Immature natural killer cell (primary cell): Measurements from ENCODE around the gene C20orf173. TPM values are rescaled to one million over a fixed set of nuclear protein-coding genes. Genes with fewer than 3 reads are reported as not detected.
"Not testable (repeated sequence)": the region's sequence is repeated elsewhere in the genome, so short reads cannot be mapped to it uniquely, and the experiment has no call there.

ENCODE experiments used
- DNase-seq, 3 donors: peaks; one replicate each; pipeline ENCODE4 v3.0.0; 2022; ENCODE audit warnings: mixed read lengths in 1 of 3
- H3K27ac Mint-ChIP-seq, 6 donors: one replicate each; pipeline ENCODE4 v1.8.0; 2020; ENCODE audit warnings: mixed read lengths in 6 of 6, mild to moderate bottlenecking in 5 of 6, inconsistent platforms in 4 of 6, moderate library complexity in 3 of 6
- H3K27me3 Mint-ChIP-seq, 3 donors: one replicate each; pipeline ENCODE4 v1.8.0; 2020 to 2021; ENCODE audit warnings: low read depth in 3 of 3, mild to moderate bottlenecking in 3 of 3, mixed read lengths in 3 of 3, moderate library complexity in 3 of 3, inconsistent platforms in 1 of 3
- H3K36me3 Mint-ChIP-seq, 3 donors: one replicate each; pipeline ENCODE4 v1.8.0; 2020; ENCODE audit warnings: mixed read lengths in 3 of 3, inconsistent platforms in 2 of 3, mild to moderate bottlenecking in 2 of 3
- H3K4me1 Mint-ChIP-seq, 2 donors: one replicate each; pipeline ENCODE4 v1.8.0; 2020; ENCODE audit warnings: inconsistent platforms in 2 of 2, mild to moderate bottlenecking in 2 of 2, mixed read lengths in 2 of 2, moderate library complexity in 1 of 2
- H3K4me3 Mint-ChIP-seq, 5 donors: one replicate each; pipeline ENCODE4 v1.8.0; 2020; ENCODE audit warnings: mild to moderate bottlenecking in 5 of 5, mixed read lengths in 5 of 5, inconsistent platforms in 3 of 5, moderate library complexity in 3 of 5
- H3K9me3 Mint-ChIP-seq, 6 donors: one replicate each; pipeline ENCODE4 v1.8.0; 2020; ENCODE audit warnings: mild to moderate bottlenecking in 6 of 6, mixed read lengths in 6 of 6, inconsistent platforms in 4 of 6, moderate library complexity in 3 of 6
- polyA plus RNA-seq, 3 donors: library from polyadenylated mRNA; unstranded; fragments of 300-500 nt; fragmentation: Illumina TruSeq; gene quantifications; one replicate each; pipeline ENCODE4 v1.2.3, GENCODE V29; 2021

The C20orf173 gene
- polyA plus RNA-seq, 3 donors from 2014 or later: not detected

GRCh38 chr20:35560105-35560511, 30.7 kb upstream of the C20orf173 start:
- Mint-ChIP-seq H3K4me1 (no peaks in the 10 kb centered on the region), H3K4me3 (no peak overlapping the region), H3K27ac (no peak overlapping the region), H3K36me3 (peaks cover 4 to 17% (median 4%) of the 10 kb centered on the region in 3 donors), H3K27me3 (peaks cover 0 to 2% (median 2%) of the 10 kb centered on the region in 3 donors), H3K9me3 (no peaks in the 10 kb centered on the region)
- no peak for DNase-seq

GRCh38 chr20:35559042-35559693, 29.7 kb upstream of the C20orf173 start:
- H3K36me3 Mint-ChIP-seq: peaks cover 4 to 24% (median 7%) of the 10 kb centered on the region in 3 donors
- peaks cover 0 to 2% (median 0%) of the 10 kb centered on the region in 3 donors for H3K27me3 Mint-ChIP-seq
- DNase-seq: no peak
- no peaks in the 10 kb centered on the region for H3K9me3 Mint-ChIP-seq
- H3K27ac Mint-ChIP-seq: no peak overlapping the region
- no peak overlapping the region for H3K4me3 Mint-ChIP-seq
- H3K4me1 Mint-ChIP-seq: no peaks in the 10 kb centered on the region

GRCh38 chr20:35558451-35558850, 29.0 kb upstream of the C20orf173 start:
- Mint-ChIP-seq H3K27ac (peak overlapping the region in 2 of 6 donors; percentile 65 to 66), H3K27me3 (peaks cover 0 to 2% (median 0%) of the 10 kb centered on the region in 3 donors), H3K36me3 (peaks cover 4 to 28% (median 7%) of the 10 kb centered on the region in 3 donors), H3K9me3 (no peaks in the 10 kb centered on the region), H3K4me1 (no peaks in the 10 kb centered on the region), H3K4me3 (no peak overlapping the region)
- no peak for DNase-seq

GRCh38 chr20:35556871-35557270, 27.4 kb upstream of the C20orf173 start:
- H3K27me3 Mint-ChIP-seq: peaks cover 0 to 1% (median 0%) of the 10 kb centered on the region in 3 donors
- H3K9me3 Mint-ChIP-seq: no peaks in the 10 kb centered on the region
- H3K36me3 Mint-ChIP-seq: peaks cover 4 to 28% (median 7%) of the 10 kb centered on the region in 3 donors
- no peak overlapping the region for H3K27ac Mint-ChIP-seq
- DNase-seq: no peak
- no peak overlapping the region for H3K4me3 Mint-ChIP-seq
- H3K4me1 Mint-ChIP-seq: no peaks in the 10 kb centered on the region

GRCh38 chr20:35555951-35556645, 26.6 kb upstream of the C20orf173 start:
- no peak overlapping the region for H3K27ac Mint-ChIP-seq
- no peaks in the 10 kb centered on the region for H3K4me1 Mint-ChIP-seq
- no peaks in the 10 kb centered on the region for H3K27me3 Mint-ChIP-seq
- DNase-seq: no peak
- H3K9me3 Mint-ChIP-seq: no peaks in the 10 kb centered on the region
- H3K36me3 Mint-ChIP-seq: peaks cover 4 to 28% (median 7%) of the 10 kb centered on the region in 3 donors
- no peak overlapping the region for H3K4me3 Mint-ChIP-seq

GRCh38 chr20:35555461-35555860, 26.0 kb upstream of the C20orf173 start:
- Mint-ChIP-seq H3K27ac (peak overlapping the region in 2 of 6 donors; percentile 6 to 25), H3K36me3 (peaks cover 4 to 28% (median 7%) of the 10 kb centered on the region in 3 donors)
- H3K9me3 Mint-ChIP-seq, H3K4me3 Mint-ChIP-seq, H3K27me3 Mint-ChIP-seq, DNase-seq, H3K4me1 Mint-ChIP-seq: not testable (repeated sequence)

- H3K36me3 Mint-ChIP-seq: peaks cover 8 to 31% (median 13%) of the 10 kb centered on the region in 3 donors
- no peaks in the 10 kb centered on the region for H3K9me3 Mint-ChIP-seq
- H3K4me1 Mint-ChIP-seq: no peaks in the 10 kb centered on the region
- no peak for DNase-seq
- no peak overlapping the region for H3K27ac Mint-ChIP-seq
- H3K27me3 Mint-ChIP-seq: no peaks in the 10 kb centered on the region
- no peak overlapping the region for H3K4me3 Mint-ChIP-seq
These were observed 23.5 kb upstream of the C20orf173 start for GRCh38 chr20:35552914-35553313.

GRCh38 chr20:35551503-35551902, 22.1 kb upstream of the C20orf173 start:
- DNase-seq: no peak
- Mint-ChIP-seq H3K27me3 (no peaks in the 10 kb centered on the region), H3K36me3 (peaks cover 8 to 25% (median 13%) of the 10 kb centered on the region in 3 donors), H3K4me1 (no peaks in the 10 kb centered on the region), H3K9me3 (no peaks in the 10 kb centered on the region), H3K27ac (no peak overlapping the region), H3K4me3 (no peak overlapping the region)

- H3K9me3 Mint-ChIP-seq: no peaks in the 10 kb centered on the region
- H3K36me3 Mint-ChIP-seq: peaks cover 9 to 13% (median 10%) of the 10 kb centered on the region in 3 donors
- no peak overlapping the region for H3K4me3 Mint-ChIP-seq
- no peak overlapping the region for H3K27ac Mint-ChIP-seq
- H3K27me3 Mint-ChIP-seq: no peaks in the 10 kb centered on the region
- H3K4me1 Mint-ChIP-seq: peaks cover 8 to 13% of the 10 kb centered on the region in 2 donors
- no peak for DNase-seq
These were observed 17.9 kb upstream of the C20orf173 start for GRCh38 chr20:35547329-35547728.

- DNase-seq: no peak
These were observed 16.7 kb upstream of the C20orf173 start for GRCh38 chr20:35546127-35546526.

GRCh38 chr20:35544941-35545340, 15.5 kb upstream of the C20orf173 start:
- H3K36me3 Mint-ChIP-seq: peaks cover 7 to 11% (median 9%) of the 10 kb centered on the region in 3 donors
- H3K4me1 Mint-ChIP-seq: peaks cover 14 to 30% of the 10 kb centered on the region in 2 donors
- H3K9me3 Mint-ChIP-seq, H3K27ac Mint-ChIP-seq, H3K27me3 Mint-ChIP-seq, H3K4me3 Mint-ChIP-seq, DNase-seq: not testable (repeated sequence)

More at GRCh38 chr20:35546127-35546526, 16.7 kb upstream of the C20orf173 start:
- peaks cover 1 to 6% (median 4%) of the 10 kb centered on the region in 3 donors for H3K27me3 Mint-ChIP-seq
- H3K4me1 Mint-ChIP-seq: peaks cover 13 to 24% of the 10 kb centered on the region in 2 donors
- no peaks in the 10 kb centered on the region for H3K9me3 Mint-ChIP-seq
- H3K36me3 Mint-ChIP-seq: peaks cover 9 to 13% (median 10%) of the 10 kb centered on the region in 3 donors
- no peak overlapping the region for H3K27ac Mint-ChIP-seq
- H3K4me3 Mint-ChIP-seq: no peak overlapping the region

GRCh38 chr20:35544436-35544835, 15.0 kb upstream of the C20orf173 start:
- Mint-ChIP-seq H3K4me3 (no peak overlapping the region), H3K36me3 (peaks cover 5 to 9% (median 9%) of the 10 kb centered on the region in 3 donors), H3K4me1 (peaks cover 14 to 30% of the 10 kb centered on the region in 2 donors), H3K27me3 (peaks cover 1 to 6% (median 4%) of the 10 kb centered on the region in 3 donors), H3K9me3 (no peaks in the 10 kb centered on the region), H3K27ac (no peak overlapping the region)
- DNase-seq: no peak

GRCh38 chr20:35542990-35543389, 13.5 kb upstream of the C20orf173 start:
- H3K4me1 Mint-ChIP-seq: peaks cover 14 to 30% of the 10 kb centered on the region in 2 donors
- H3K27me3 Mint-ChIP-seq: peaks cover 1 to 6% (median 4%) of the 10 kb centered on the region in 3 donors
- H3K36me3 Mint-ChIP-seq: peaks cover 0 to 5% (median 0%) of the 10 kb centered on the region in 3 donors
- DNase-seq: no peak
- no peaks in the 10 kb centered on the region for H3K9me3 Mint-ChIP-seq
- H3K27ac Mint-ChIP-seq: peak overlapping the region; percentile 77 to 92 (median 86)
- H3K4me3 Mint-ChIP-seq: peak overlapping the region; percentile 88 to 92 (median 90)
